Transverse colon (tissue), 3 donors: Measurements from ENCODE around the gene POR.

Experiments
- POLR2A ChIP-seq: fragments of 450-650 bp; IDR thresholded peaks from one replicate; pipeline ENCODE4 v1.6.1; 2016; ENCODE audit warnings: antibody characterized with exemption, mild to moderate bottlenecking, moderate library complexity
- TF ChIP-seq, protein P1 (sequence below), 5 experiments: fragments of 200-600 bp in 3 of 5; fragments of 450-650 bp in 2 of 5; sonication (generic) in 3 of 5; IDR thresholded peaks; 1 replicate in 2 of 5; 2 replicates in 3 of 5; pipeline ENCODE4 v1.5.1; 2016 to 2017; ENCODE audit warnings: antibody characterized with exemption in 5 of 5, inconsistent platforms in 3 of 5, mild to moderate bottlenecking in 2 of 5, moderate library complexity in 1 of 5

DNA sequence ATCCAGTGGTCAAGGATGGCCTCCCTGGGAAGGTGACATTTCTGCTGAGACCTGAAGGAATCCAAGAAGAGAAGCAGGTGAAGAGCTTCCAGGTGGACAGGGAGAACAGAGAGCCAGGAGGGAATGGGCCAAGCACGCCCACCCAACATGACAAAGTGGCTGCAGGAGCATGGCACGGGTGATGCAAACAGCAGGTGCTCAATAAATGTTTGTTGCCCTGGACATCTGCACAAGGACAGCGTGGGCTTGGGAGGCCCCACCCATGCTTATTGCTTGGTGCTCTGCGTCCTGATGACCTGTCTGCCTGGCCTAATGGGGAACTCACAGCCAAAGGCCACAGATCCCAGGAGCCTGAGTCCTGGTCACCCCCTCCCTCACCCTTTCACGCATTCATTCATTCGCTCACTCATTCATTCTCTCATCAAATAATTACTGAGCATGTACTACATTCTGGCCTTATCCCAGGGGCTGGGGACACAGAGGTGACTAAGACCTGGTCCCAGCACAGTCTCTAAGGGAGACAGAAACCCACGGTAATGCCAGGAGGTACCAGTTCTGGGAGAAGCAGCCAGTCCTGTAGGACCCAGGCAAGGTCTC lies 23.0 kb upstream of the POR start:
- TF ChIP-seq, protein P1, sequence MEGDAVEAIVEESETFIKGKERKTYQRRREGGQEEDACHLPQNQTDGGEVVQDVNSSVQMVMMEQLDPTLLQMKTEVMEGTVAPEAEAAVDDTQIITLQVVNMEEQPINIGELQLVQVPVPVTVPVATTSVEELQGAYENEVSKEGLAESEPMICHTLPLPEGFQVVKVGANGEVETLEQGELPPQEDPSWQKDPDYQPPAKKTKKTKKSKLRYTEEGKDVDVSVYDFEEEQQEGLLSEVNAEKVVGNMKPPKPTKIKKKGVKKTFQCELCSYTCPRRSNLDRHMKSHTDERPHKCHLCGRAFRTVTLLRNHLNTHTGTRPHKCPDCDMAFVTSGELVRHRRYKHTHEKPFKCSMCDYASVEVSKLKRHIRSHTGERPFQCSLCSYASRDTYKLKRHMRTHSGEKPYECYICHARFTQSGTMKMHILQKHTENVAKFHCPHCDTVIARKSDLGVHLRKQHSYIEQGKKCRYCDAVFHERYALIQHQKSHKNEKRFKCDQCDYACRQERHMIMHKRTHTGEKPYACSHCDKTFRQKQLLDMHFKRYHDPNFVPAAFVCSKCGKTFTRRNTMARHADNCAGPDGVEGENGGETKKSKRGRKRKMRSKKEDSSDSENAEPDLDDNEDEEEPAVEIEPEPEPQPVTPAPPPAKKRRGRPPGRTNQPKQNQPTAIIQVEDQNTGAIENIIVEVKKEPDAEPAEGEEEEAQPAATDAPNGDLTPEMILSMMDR (IDR thresholded peaks at IDR 0.05), result no peak
- no peak for TF ChIP-seq POLR2A
